Limb (tissue), 2 donors: Measurements from ENCODE around the gene PDE6B.

Source experiments
- DNase-seq, 2 donors: peaks; one replicate each; pipeline ENCODE4 v3.0.0-alpha.2; 2016; ENCODE audit errors: extremely low spot score in 2 of 2

Gene PDE6B

DNA sequence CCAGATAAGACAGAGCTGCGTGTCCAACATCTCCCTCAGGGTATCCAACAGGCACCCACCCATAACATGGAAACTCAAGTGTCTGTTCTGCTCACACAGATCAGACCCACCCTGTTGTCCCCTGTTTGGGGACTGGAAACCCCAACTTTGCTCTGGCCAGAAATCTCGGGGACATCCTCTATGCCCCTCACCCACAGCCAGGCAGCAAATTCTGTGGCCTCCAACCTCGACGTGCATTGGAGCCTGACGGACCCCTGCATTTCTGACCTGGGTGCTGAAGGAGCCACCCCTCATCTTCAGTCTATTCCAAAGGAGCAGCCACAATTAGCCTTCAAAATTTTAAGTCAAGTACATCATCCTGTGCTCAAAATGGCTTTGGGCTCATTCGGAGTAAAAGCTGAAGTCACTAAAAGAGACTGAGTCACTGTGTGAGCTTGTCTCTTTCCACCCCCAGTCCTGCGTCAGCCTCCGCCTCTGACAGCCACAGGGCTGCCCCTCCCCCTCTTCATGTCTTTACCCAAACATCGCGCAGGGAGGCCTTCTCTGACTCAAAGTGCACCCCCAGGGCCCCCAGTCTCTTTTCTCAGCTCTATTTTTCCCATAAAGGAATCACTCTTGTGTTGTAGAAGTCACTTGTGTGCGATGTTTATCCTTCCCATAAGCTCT, 24.4 kb upstream of the PDE6B start:
- DNase-seq: no peak

- no peak for DNase-seq
These were observed 23.5 kb upstream of the PDE6B start for GRCh38 chr4:601612-602558.

DNA sequence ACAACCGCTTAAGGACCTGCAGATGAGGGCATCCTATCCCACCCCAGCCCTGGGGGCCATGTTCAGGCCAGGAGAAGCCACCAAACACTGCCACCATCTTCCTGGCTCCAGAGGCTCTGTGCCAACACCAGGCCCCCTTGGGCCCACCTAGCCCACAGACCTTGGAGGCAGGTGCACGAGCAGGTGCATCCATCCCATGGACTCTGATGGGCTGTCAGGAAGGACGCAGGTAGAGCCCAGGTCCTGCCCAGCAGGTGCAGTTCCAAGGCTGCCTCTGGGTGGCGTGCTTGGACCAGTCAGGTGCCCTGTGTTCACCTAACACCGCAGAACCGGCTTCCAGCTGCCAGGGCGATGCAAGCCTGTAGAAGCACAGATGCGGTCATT, 22.8 kb upstream of the PDE6B start:
- DNase-seq: peak in 1 of 2 donors; percentile 64

- DNase-seq: no peak
These were observed 21.2 kb upstream of the PDE6B start for GRCh38 chr4:604131-604530.

DNA sequence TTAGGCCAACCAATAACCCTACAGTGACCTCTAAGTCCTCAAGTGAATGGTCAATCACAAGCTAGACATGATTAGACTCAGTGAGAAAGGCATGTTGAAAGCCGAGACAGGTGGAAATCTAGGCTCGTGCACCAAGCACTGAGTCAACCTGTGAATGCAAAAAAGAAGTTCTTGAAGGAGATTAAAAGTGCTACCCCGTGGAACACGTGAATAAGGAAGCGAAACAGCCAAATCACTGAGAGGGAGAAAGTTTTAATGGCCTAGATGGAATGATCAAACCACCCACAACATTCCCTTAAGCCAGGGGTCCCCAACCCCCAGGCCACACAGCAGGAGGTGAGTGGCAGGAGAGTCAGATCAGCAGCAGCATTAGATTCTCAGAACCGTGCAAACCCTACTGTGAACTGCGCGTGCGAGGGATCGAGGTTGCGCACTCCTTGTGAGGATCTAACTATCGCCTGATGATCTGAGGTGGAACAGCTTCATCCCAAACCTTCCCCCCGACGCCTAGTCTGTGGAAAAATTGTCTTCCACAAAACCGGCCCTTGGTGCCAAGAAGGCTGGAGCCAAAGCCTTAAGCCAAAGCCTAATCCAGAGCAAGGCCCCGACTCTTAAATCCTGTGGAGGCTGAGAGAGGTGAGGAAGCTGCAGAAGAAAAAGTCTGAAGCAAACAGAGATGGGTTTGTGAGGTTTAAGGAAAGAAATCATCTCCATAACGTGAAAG, 19.5 kb upstream of the PDE6B start:
- DNase-seq: no peak

DNA sequence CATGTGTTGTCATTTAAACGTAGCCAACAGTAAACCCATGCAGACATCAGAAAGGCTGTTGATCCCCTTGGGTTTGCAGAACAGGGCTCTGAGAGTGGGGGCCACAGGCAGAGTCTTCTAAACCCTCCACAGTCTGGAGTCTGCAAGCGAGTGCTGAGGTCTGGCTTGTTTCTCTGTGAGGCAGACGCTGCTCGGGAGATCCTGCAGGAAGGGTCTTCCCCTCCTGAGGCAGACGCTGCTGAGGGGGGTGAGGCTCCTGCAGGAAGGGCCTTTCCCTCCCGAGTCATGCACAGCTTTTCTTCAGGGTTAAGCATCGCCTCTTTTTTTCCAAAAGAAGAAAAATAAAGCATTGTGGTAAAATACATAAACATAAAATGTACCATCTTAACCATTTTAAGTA, 17.1 kb upstream of the PDE6B start:
- DNase-seq: no peak

GRCh38 chr4:609400-610050, 15.8 kb upstream of the PDE6B start:
- DNase-seq: no peak

DNA sequence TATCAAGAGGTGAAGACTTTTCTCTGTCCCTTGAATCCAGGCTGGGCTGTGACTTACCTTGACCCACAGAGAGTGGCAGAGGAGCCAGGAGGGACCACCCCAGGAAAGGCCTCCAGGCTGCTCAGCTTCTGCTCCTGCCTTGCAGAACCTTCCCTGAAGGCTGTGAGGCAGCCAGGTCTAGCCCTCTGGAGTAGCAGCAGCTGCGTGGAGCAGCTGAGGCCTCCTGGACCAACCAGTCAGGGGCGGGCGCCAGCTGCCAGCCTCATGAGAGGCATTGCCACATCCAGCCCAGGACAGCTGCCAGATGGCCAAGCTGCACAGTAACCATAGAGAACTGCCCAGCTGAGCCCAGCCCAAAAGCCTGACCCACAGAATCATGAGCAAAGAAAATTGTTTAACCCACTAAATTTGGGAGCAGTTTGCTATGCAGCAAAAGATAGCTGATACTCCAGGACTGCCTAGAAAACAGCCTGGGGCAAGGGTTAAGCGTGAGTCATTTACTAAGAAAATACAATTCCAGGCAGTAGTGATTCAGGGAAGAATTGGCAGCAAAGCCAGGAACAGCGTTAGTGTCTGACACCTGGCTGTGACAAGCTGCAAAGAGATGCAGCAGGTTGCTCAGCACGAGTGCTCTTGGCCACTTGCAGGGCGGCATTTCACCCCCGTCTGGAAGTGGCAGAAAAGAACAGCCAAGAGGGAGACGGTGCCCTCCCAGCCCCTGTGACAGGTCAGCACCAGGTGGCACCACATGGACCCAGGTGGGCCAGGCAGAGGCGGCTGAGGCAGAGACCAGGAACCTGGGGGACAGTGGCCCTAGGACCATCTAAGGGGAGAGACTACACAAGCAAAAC, 14.7 kb upstream of the PDE6B start:
- peak in 1 of 2 donors; percentile 21 for DNase-seq

- no peak for DNase-seq
These were observed 13.2 kb upstream of the PDE6B start for GRCh38 chr4:612052-612748.

- no peak for DNase-seq
These were observed 12.6 kb upstream of the PDE6B start for GRCh38 chr4:612749-613125.

DNA sequence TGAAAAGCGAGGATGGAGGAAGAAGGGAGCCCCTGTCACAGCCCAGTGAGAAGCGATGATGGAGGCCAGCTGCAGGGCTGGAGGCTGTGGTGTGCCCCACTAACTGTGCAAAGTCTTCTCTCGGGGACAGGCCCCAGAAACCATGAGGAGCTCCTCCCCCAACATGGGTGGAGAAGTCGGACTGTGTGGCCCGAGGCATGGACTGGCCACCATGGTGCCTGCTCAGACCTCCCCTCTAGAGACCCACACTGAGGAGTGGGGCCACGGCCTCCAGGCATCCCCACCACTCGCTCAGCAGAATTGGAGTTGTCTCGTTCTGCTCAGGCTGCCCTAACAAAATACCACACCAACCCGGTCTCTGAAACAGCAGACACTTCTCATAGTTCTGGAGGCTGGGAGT, 12.2 kb upstream of the PDE6B start:
- DNase-seq: no peak

GRCh38 chr4:616091-616490, 9.3 kb upstream of the PDE6B start:
- no peak for DNase-seq

DNA sequence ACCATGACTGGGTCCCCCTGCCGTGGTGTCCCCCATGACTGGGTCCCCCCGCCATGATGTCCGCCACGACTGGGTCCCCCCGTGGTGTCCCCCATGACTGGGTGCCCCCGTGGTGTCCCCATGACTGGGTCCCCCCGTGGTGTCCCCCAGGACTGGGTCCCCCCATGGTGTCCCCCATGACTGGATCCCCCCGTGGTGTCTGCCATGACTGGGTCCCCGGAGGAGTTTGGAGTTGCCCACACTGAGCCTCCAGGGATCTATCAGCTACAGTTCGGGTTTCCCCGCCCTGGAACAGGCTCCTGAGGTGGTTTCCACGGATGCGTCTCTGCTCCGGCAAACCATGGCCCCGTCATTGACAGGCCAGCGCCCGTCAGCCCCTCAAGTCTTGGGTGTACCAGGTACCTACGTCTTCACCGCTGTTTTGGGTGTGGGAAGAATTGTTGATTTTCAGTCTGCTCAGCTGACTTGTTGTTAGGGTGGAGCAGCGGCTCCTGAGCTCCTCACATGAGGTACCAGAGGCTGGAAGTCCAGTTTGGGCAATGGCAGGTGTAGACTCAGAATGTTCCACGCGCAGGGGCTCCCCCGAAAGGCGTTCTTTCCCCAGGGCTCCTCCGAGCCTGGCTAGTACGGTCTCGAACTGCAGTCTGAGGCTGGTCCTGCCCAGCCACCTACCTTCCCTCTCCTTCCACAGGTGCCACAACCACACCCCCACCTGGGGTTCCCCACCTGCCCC, 8.3 kb upstream of the PDE6B start:
- DNase-seq: no peak

- DNase-seq: no peak
These were observed 7.4 kb upstream of the PDE6B start for GRCh38 chr4:617644-618641.

DNA sequence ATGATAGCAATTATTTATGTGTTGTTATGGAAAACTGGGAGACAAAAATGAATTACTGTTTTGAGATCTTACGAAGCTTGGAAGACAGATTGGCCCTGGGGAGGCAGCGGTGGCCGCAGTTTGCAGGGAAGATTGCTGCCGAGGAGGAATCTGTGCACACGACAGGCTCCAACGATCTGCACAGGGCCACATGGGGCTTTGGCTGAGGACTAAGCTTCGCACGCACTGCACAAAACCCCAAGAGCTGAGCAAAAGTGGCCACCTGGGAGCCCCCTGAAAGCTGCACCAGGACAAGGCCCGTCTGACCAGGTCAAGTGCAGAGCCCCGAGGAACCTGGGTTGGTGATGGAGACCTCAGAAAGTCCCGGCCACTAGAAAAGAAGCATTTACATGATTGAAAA, 5.2 kb upstream of the PDE6B start:
- no peak for DNase-seq

GRCh38 chr4:620851-621261, 4.5 kb upstream of the PDE6B start:
- no peak for DNase-seq

DNA sequence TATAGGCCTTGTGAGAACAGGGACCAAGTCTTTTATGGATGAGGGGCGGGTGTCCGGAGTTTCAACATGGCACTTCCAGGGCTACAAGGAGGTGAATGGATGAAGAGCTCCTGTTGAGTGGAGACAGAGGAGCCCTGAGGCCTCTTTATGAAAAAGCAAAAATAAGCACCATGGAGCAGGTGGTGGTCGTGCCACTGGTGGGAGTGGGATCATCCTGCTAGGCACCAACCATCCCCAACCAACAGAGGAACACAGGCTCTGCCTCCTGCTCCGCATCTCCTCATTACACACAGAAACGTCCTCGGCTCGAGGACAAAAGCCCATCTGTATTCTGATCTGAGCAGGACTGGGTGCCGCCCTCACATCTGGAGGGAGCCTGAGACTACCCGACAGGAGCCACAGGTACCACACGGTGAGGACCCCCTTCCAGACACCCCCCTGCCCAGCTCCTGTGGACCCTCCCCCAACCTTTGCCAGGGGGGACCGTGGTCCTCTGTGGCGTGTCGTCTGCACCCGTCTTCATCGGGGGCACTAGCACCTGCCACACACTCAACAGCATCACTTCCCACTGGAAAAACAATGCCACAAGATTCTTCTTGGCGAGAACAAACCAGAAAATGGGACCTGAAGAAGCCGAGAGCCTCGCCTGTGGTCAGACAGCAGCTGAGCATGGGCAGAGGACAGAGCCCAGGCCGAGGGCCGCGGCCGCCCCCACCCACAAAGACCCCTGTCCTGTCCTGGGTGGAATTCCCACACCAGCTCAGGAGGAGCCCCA, 3.9 kb upstream of the PDE6B start:
- DNase-seq: no peak
